ENCODE data around the gene KRTAP9-1. TPM values are rescaled to one million over a fixed set of nuclear protein-coding genes. Genes with fewer than 3 reads are reported as not detected.
"Not testable (repeated sequence)": the region's sequence is repeated elsewhere in the genome, so short reads cannot be mapped to it uniquely, and the experiment has no call there.

Gene KRTAP9-1, protein sequence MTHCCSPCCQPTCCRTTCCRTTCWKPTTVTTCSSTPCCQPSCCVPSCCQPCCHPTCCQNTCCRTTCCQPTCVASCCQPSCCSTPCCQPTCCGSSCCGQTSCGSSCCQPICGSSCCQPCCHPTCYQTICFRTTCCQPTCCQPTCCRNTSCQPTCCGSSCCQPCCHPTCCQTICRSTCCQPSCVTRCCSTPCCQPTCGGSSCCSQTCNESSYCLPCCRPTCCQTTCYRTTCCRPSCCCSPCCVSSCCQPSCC
- not detected for total RNA-seq

DNA sequence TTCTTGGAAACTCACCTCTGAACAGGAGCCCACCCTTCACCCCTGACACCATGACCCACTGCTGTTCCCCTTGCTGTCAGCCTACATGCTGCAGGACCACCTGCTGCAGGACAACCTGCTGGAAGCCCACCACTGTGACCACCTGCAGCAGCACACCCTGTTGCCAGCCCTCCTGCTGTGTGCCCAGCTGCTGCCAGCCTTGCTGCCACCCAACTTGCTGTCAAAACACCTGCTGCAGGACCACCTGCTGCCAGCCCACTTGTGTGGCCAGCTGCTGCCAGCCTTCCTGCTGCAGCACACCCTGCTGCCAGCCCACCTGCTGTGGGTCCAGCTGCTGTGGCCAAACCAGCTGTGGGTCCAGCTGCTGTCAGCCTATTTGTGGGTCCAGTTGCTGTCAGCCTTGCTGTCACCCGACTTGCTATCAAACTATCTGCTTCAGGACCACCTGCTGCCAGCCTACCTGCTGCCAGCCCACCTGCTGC lies at the start of gene KRTAP9-1:
Gene KRTAP9-1, plus strand, starts transcription at position 51 of the 482 bp plus-strand sequence. Its CDS starts 0 bp downstream, at position 51.
- H3K27ac Mint-ChIP-seq; DNase-seq; POLR2A ChIA-PET; ATAC-seq; H3K4me1 Mint-ChIP-seq (ENCODE audit: low read depth); H3K4me3 Mint-ChIP-seq; CTCF ChIA-PET; H3K36me3 Mint-ChIP-seq (ENCODE audit: low read depth); intact Hi-C loops (cut with micrococcal nuclease); H3K27me3 Mint-ChIP-seq; H3K9me3 Mint-ChIP-seq: not testable (repeated sequence)

DNA sequence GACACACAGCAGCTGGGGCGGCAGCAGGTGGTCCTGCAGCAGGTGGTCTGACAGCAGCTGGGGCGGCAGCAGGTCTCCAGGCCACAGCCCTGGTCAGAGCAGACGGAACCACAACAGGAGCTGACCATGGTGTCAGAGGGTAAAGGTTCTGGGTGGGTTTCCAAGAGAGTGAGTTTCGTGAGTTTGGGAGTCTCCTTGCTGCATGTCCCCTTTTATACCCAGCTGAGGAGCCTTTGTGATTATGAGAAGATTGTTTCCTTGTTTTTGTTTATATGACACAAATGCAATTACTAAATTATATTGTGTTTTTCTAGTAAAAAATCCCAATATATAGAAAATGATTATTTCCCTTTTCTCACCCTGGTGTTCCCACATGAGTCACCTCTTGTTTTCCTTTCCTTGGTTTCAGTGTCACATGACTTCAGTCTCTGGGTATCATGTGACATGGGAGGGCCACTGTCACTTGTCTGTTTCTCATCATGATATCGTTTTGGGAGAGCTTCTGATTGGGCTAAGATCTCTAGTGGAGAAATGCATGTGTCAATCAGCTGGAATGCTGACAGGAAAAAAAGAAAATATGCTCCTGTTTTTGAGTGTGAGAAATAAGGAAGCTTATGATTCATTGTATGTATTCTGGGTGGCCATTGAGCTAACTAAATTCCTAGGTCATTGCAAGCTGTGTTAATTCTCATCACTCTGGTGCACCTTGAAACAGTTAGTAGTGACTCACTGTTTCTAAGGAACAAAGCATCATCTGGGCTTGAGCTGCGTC lies 49.1 kb upstream of the KRTAP9-1 start, which contains the start of gene KRTAP4-6:
Gene KRTAP4-6, minus strand, starts transcription at position 185 of the 772 bp plus-strand sequence. Its CDS starts 57 bp downstream, at position 128.
- intact Hi-C loops (cut with micrococcal nuclease) = no loop called here
- H3K27ac Mint-ChIP-seq = no peak within 1 kb of the TSS
- DNase-seq (no peak), ATAC-seq (no peak)
- H3K4me1 Mint-ChIP-seq (ENCODE audit: low read depth) = no peaks in the 10 kb centered on the region
- no peak within 1 kb of the TSS for H3K4me3 Mint-ChIP-seq
- H3K9me3 Mint-ChIP-seq = peaks cover 28% of the 10 kb centered on the region
- TF ChIP-seq, protein P1, sequence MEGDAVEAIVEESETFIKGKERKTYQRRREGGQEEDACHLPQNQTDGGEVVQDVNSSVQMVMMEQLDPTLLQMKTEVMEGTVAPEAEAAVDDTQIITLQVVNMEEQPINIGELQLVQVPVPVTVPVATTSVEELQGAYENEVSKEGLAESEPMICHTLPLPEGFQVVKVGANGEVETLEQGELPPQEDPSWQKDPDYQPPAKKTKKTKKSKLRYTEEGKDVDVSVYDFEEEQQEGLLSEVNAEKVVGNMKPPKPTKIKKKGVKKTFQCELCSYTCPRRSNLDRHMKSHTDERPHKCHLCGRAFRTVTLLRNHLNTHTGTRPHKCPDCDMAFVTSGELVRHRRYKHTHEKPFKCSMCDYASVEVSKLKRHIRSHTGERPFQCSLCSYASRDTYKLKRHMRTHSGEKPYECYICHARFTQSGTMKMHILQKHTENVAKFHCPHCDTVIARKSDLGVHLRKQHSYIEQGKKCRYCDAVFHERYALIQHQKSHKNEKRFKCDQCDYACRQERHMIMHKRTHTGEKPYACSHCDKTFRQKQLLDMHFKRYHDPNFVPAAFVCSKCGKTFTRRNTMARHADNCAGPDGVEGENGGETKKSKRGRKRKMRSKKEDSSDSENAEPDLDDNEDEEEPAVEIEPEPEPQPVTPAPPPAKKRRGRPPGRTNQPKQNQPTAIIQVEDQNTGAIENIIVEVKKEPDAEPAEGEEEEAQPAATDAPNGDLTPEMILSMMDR (IDR thresholded peaks at IDR 0.05) = no peak
- peaks cover 2% of the 10 kb centered on the region for H3K27me3 Mint-ChIP-seq
- H3K36me3 Mint-ChIP-seq (ENCODE audit: low read depth) = peaks cover 13% of the 10 kb centered on the region
- ChIA-PET CTCF (no interaction called here), POLR2A (no interaction called here)

GRCh38 chr17:41141361-41141760 lies 48.3 kb upstream of the KRTAP9-1 start:
- TF ChIP-seq, protein P1 (IDR thresholded peaks at IDR 0.05) = no peak
- intact Hi-C loops (cut with micrococcal nuclease) = no loop called here
- DNase-seq (no peak), ATAC-seq (no peak)
- no peak overlapping the region for H3K27ac Mint-ChIP-seq
- H3K4me3 Mint-ChIP-seq = no peak overlapping the region
- H3K36me3 Mint-ChIP-seq (ENCODE audit: low read depth) = peaks cover 13% of the 10 kb centered on the region
- ChIA-PET CTCF (no interaction called here), POLR2A (no interaction called here)
- H3K27me3 Mint-ChIP-seq = peaks cover 2% of the 10 kb centered on the region
- H3K4me1 Mint-ChIP-seq (ENCODE audit: low read depth) = no peaks in the 10 kb centered on the region
- peaks cover 28% of the 10 kb centered on the region for H3K9me3 Mint-ChIP-seq

DNA sequence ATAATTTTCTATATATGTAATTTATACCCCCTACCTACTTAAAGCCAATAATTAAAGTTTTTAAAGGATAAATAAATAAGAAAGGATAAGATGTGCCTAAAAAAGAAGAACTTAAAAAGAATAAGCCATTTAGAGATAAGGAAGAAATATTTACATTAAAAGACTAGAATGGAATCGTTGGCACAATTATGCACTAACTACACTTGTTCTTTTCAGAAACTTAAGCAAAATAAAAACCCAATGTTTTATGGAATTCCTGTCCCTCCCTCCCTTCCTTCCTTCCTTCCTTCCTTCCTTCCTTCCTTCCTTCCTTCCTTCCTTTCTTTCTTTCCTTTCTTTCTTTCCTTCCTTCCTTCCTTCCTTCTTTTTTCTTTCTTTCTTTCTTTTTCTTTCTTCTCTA lies 44.8 kb upstream of the KRTAP9-1 start:
- CTCF ChIA-PET = no interaction called here

DNA sequence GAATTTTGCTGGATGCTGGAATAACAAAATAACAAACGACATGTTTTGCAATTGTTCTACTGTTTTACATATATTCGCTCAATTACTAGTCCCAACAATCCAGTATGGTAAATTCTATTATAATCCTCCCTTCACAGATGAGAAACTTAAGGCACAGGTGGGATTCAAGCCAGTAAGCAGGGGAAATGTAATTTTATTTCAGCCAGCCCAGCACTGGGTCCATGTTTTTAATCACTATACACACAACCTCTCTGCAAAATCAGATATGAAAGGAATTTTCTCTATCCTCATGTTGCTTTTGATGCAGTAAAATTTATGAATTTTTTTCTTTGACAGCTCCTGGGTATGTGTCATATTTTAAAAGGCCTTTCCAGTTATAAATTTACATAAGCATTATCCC lies 44.4 kb upstream of the KRTAP9-1 start:
- H3K27ac Mint-ChIP-seq = no peak overlapping the region
- CTCF ChIA-PET = no interaction called here
- no peak overlapping the region for H3K4me3 Mint-ChIP-seq
- POLR2A ChIA-PET = no interaction called here
- peaks cover 10% of the 10 kb centered on the region for H3K36me3 Mint-ChIP-seq (ENCODE audit: low read depth)
- intact Hi-C loops (cut with micrococcal nuclease) = no loop called here
- H3K27me3 Mint-ChIP-seq = no peaks in the 10 kb centered on the region
- TF ChIP-seq, protein P1 (IDR thresholded peaks at IDR 0.05) = no peak
- no peaks in the 10 kb centered on the region for H3K4me1 Mint-ChIP-seq (ENCODE audit: low read depth)
- ATAC-seq (no peak), DNase-seq (no peak)
- peaks cover 20% of the 10 kb centered on the region for H3K9me3 Mint-ChIP-seq

More for the DNA sequence above, 44.8 kb upstream of the KRTAP9-1 start:
- H3K36me3 Mint-ChIP-seq (ENCODE audit: low read depth) = peaks cover 10% of the 10 kb centered on the region
- no peak for ATAC-seq
- no peak overlapping the region for H3K27ac Mint-ChIP-seq
- POLR2A ChIA-PET = no interaction called here
- TF ChIP-seq, protein P1 (IDR thresholded peaks at IDR 0.05) = no peak
- peaks cover 20% of the 10 kb centered on the region for H3K9me3 Mint-ChIP-seq
- H3K4me1 Mint-ChIP-seq (ENCODE audit: low read depth) = no peaks in the 10 kb centered on the region
- intact Hi-C loops (cut with micrococcal nuclease) = no loop called here
- DNase-seq = no peak
- no peaks in the 10 kb centered on the region for H3K27me3 Mint-ChIP-seq
- no peak overlapping the region for H3K4me3 Mint-ChIP-seq
